Fibroblast of pulmonary artery (primary cell): ENCODE data around the gene ATP5PO.
A peak's percentile ranks its signal among the peaks of the same experiment; 100 is the strongest.
"Not testable (repeated sequence)": the region's sequence is repeated elsewhere in the genome, so short reads cannot be mapped to it uniquely, and the experiment has no call there.

Experiments
- DNase-seq: peaks from one replicate; pipeline ENCODE4 v3.0.0-alpha.2; 2010; ENCODE audit warnings: low read depth
- H3K4me3 ChIP-seq: replicated peaks from 2 replicates; pipeline ENCODE4 v1.5.1; 2011; ENCODE audit warnings: low read depth, mild to moderate bottlenecking, control low read depth, low read length, moderate library complexity
- TF ChIP-seq, protein P1 (sequence below): IDR thresholded peaks from 2 replicates; pipeline ENCODE4 v1.5.1; 2011; ENCODE audit warnings: mild to moderate bottlenecking, control low read depth, low read length, inconsistent platforms; ENCODE audit errors: missing control alignments

ATP5PO gene

DNA sequence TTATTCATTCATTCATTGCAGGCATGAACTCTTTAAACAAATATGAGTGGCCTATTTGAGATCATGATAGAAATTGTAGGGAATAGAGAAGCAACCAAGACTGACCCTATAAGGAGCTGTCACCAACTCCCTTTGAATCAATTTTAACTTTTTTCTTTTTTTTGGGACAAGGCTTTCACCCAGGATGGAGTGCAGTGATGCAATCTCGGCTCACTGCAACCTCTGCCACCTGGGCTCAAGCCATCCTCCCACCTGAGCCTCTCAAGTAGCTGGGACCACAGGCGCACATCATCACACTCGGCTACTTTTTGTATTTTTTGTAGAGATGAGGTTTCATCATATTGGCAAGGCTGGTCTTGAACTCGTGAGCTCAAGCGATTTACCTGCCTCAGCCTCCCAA lies 17.1 kb upstream of the ATP5PO start:
- no peak overlapping the region for H3K4me3 ChIP-seq
- TF ChIP-seq, protein P1, sequence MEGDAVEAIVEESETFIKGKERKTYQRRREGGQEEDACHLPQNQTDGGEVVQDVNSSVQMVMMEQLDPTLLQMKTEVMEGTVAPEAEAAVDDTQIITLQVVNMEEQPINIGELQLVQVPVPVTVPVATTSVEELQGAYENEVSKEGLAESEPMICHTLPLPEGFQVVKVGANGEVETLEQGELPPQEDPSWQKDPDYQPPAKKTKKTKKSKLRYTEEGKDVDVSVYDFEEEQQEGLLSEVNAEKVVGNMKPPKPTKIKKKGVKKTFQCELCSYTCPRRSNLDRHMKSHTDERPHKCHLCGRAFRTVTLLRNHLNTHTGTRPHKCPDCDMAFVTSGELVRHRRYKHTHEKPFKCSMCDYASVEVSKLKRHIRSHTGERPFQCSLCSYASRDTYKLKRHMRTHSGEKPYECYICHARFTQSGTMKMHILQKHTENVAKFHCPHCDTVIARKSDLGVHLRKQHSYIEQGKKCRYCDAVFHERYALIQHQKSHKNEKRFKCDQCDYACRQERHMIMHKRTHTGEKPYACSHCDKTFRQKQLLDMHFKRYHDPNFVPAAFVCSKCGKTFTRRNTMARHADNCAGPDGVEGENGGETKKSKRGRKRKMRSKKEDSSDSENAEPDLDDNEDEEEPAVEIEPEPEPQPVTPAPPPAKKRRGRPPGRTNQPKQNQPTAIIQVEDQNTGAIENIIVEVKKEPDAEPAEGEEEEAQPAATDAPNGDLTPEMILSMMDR, result no peak
- DNase-seq, result no peak

DNA sequence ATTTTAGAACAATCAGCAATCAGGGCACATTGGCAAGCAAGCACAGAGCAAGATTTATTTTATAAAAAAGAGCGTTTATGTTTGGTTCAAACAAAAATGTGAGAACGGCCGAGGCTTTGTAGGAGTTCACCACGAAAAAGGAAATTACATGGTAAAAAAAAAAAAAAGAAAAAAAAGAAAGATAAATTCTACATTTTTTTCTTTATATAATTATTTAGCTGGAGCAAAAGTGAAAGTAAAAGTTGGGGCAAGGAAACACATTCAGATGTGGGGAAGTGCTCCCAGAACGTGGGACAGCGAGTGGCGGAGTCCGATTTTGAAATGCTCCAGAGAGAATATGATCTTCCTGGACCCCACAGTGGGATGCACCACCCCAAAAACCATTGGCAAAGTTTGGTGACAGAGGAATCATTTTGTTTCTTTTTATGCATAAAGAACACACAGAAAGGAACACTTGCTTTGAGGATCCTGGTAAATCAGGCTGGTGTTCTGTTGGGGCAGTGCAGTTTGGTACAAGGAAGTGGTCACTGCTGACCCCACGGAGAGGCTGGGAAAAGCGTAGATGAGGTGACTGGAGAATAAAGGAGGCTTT lies 16.3 kb upstream of the ATP5PO start:
- DNase-seq, result no peak
- peak overlapping the region; percentile 42 for H3K4me3 ChIP-seq
- TF ChIP-seq, protein P1, result no peak

DNA sequence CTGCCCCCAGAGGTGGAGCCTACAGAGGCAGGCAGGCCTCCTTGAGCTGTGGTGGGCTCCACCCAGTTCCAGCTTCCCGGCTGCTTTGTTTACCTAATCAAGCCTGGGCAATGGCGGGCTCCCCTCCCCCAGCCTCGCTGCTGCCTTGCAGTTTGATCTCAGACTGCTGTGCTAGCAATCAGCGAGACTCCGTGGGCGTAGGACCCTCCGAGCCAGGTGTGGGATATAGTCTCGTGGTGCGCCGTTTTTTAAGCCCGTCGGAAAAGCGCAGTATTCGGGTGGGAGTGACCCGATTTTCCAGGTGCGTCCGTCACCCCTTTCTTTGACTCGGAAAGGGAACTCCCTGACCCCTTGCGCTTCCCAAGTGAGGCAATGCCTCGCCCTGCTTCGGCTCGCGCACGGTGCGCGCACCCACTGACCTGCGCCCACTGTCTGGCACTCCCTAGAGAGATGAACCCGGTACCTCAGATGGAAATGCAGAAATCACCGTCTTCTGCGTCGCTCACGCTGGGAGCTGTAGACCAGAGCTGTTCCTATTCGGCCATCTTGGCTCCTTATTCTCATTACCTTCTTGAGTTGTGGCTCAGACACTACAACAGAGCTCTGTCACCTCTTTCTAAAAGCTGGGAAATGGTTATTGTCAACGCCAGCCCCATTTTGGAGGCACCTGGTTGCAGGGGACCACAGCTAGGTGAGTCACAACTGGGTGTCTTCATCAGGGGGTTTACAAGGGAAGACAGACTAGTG lies 15.6 kb upstream of the ATP5PO start:
- peak overlapping the region; percentile 42 for H3K4me3 ChIP-seq
- not testable (repeated sequence) for DNase-seq

DNA sequence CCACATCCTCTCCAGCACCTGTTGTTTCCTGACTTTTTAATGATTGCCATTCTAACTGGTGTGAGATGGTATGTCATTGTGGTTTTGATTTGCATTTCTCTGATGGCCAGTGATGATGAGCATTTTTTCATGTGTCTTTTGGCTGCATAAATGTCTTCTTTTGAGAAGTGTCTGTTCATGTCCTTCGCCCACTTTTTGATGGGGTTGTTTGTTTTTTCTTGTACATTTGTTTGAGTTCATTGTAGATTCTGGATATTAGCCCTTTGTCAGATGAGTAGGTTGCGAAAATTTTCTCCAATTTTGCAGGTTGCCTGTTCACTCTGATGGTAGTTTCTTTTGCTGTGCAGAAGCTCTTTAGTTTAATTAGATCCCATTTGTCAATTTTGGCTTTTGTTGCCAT lies 10.6 kb upstream of the ATP5PO start:
- not testable (repeated sequence) for DNase-seq, H3K4me3 ChIP-seq

DNA sequence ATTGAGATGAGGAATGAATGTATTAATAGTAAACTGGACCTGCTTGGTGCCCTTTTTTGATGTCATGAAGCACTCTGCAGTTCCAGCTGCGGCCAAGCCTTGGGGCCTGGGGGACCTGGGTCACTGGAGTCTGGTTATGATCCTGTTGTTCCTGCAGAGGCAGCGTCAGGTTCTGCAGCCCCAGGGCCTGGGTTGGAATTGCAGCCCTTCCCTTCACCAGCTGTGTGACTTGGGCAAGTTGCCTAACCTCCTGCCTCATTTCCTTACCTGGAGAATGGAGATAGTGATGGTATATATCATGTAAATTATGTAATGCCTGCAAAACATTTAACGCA lies 9.1 kb upstream of the ATP5PO start:
- no peak for DNase-seq
- H3K4me3 ChIP-seq, result no peak overlapping the region
- TF ChIP-seq, protein P1, result no peak

DNA sequence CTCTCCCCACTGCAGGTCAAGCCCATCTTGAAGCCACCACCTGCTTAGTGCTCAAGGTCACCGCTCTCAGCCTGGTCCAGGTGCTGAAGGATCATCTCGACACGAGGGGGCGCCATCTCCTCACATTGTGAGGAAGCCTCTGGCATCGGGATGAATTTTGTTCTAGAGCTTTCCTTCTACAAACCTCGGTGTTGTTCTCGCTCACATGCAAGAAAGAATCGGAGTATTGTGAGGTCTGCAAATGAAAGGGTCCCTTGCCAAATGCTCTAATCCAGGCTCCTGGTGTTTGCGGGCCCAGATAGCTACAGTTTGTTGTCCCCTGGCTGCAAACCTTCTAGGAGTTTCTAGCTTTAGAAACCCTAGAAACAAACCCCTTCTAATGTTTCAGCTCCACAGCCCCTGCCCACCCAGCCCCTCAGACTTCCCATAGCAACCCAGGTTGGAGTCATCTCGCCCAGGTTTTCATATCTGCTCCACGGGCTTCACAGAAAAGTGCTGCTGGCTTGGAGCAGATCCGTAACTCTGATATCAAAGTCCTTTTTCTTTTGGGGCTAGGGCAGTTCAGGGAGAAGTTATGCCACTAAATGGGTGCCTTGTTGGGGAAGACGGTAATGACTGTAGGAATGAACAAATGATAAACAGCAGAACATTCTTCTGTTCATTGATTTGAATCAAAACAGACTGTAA lies 8.6 kb upstream of the ATP5PO start:
- TF ChIP-seq, protein P1, result peak; percentile 88
- H3K4me3 ChIP-seq, result no peak overlapping the region
- DNase-seq, result peak; percentile 84

DNA sequence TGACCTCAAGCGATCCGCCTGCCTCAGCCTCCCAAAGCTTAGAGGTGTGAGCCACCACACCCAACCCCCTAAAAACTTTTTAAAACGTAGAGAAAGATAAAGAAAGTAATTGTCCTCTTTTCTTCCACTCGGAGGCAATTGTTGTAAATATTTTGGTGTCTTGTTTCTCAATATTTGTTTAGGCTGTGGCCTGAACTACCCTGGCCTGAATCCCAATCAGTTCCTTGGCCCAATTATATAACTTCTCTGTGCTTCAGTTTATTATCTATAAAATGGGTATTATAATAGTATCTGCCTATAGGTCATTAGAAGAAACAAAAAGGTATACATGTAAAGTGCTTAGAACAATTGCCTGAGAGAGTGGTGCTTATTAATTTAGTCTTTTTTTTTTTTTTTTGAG lies 1.8 kb upstream of the ATP5PO start:
- no peak overlapping the region for H3K4me3 ChIP-seq
- no peak for DNase-seq
- TF ChIP-seq, protein P1, result no peak

DNA sequence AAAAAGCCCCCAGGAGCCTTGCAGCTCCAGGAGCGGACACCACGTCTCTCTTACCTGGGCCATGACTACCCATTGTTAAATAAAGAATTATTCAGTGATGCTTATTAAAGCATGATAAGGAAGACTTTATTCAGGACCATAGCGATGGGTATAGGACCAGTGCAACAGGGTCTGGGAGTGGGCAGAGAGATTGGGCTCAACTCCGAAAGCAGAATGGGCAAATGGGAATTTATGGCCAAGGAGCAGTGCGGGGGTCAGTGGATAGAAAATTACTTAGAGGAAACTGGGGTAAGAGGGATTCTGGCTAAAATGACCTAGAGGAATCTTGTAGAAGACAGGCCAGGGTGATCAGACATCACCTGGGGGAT lies 580 bp upstream of the ATP5PO start:
- TF ChIP-seq, protein P1, result no peak
- no peak for DNase-seq
- H3K4me3 ChIP-seq, result peak overlapping the region; percentile 97
